Gastroesophageal sphincter (tissue), 3 donors: ENCODE results near the gene ABHD6.
"Not testable (repeated sequence)": the region's sequence is repeated elsewhere in the genome, so short reads cannot be mapped to it uniquely, and the experiment has no call there.

Source experiments
- CTCF ChIP-seq, 4 experiments: fragments of 200-600 bp in 2 of 4; fragments of 450-650 bp in 2 of 4; sonication (generic) in 1 of 4; IDR thresholded peaks; one replicate each; pipeline ENCODE4 v1.5.1; 2017 to 2019; ENCODE audit warnings: antibody characterized with exemption in 4 of 4, mild to moderate bottlenecking in 2 of 4, moderate library complexity in 2 of 4
- POLR2A ChIP-seq, 2 donors: fragments of 450-650 bp; IDR thresholded peaks; one replicate each; pipeline ENCODE4 v1.6.1; 2017; ENCODE audit warnings: antibody characterized with exemption in 2 of 2, mild to moderate bottlenecking in 2 of 2, moderate library complexity in 1 of 2
- POLR2AphosphoS5 ChIP-seq: sonication (generic); formaldehyde crosslinking; IDR thresholded peaks from one replicate; pipeline ENCODE4 v1.6.1; 2017; ENCODE audit warnings: antibody characterized with exemption

DNA sequence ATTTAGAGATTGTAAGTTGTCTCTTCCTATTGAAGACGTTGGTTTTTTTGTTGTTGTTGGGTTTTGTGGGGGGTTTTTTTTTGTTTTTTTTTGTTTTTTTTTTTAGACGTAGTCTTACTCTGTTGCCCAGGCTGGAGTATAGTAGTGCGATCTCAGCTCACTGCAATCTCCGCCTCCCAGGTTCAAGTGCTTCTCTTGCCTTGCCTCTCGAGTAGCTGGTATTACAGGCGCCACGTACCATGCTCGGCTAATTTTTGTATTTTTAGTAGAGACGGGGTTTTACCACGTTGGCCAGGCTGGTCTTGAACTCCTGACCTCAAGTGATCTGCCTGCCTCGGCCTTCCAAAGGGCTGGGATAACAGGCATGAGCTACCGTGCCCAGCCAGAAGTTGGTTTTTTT, 101.6 kb downstream of the ABHD6 start:
- TF ChIP-seq CTCF (IDR thresholded peaks at IDR 0.05); POLR2AphosphoS5; POLR2A (IDR thresholded peaks at IDR 0.05): not testable (repeated sequence)
